Left lung (tissue), 10 donors: ENCODE results near the gene OLFML2B. TPM values are rescaled to one million over a fixed set of nuclear protein-coding genes. Genes with fewer than 3 reads are reported as not detected.

ENCODE experiments used
- ATAC-seq: fragments of 200-7000 bp; cut with Tn5 transposase; one replicate; pipeline ENCODE4 v1.9.1; 2020; ENCODE audit warnings: moderate library complexity
- DNase-seq, 4 donors: peaks; one replicate each; pipeline ENCODE4 v3.0.0-alpha.2; 2013 to 2020
- H3K27ac ChIP-seq, 2 donors: fragments of 200-600 bp; sonication (generic) in 1 of 2; one replicate each; pipeline versions ENCODE4 v1.5.0 to v1.8.0; 2020 to 2021
- H3K27me3 ChIP-seq, 2 donors: fragments of 200-600 bp; sonication (generic) in 1 of 2; one replicate each; pipeline versions ENCODE4 v1.5.0 to v1.8.0; 2020 to 2021
- H3K36me3 ChIP-seq, 2 donors: fragments of 200-600 bp; sonication (generic) in 1 of 2; one replicate each; pipeline versions ENCODE4 v1.5.0 to v1.8.0; 2020 to 2021
- H3K4me1 ChIP-seq, 2 donors: fragments of 200-600 bp; one replicate each; pipeline ENCODE4 v1.8.0; 2021
- H3K4me3 ChIP-seq, 2 donors: fragments of 200-600 bp; sonication (generic) in 1 of 2; one replicate each; pipeline versions ENCODE4 v1.5.0 to v1.8.0; 2020 to 2021; ENCODE audit warnings: mild to moderate bottlenecking in 1 of 2
- H3K9me3 ChIP-seq, 2 donors: fragments of 200-600 bp; sonication (generic) in 1 of 2; one replicate each; pipeline versions ENCODE4 v1.5.0 to v1.8.0; 2020 to 2021
- intact Hi-C, 2 donors: fragments of 100-400 bp; cut with DNase I; formaldehyde crosslinking; loops; one replicate each; pipeline versions ENCODE4 v1.11.2 to v1.14.2; 2022
- polyA plus RNA-seq, 6 donors: library from polyadenylated mRNA; unstranded; fragments of 120-200 nt; gene quantifications; one replicate each; pipeline ENCODE4 v1.2.1, GENCODE V29; 2013; ENCODE audit not compliant: insufficient read length in 6 of 6
- total RNA-seq, 2 donors: library from RNA; stranded (reverse); fragmentation: NEBNext Ultra II Directional; extraction: Animal tissue kit (Norgen Biotek cat#: 25700); gene quantifications; one replicate each; pipeline ENCODE4 v1.2.1, GENCODE V29; 2021
- TF ChIP-seq, protein P1 (sequence below), 2 donors: fragments of 200-600 bp; sonication (generic) in 1 of 2; IDR thresholded peaks; one replicate each; pipeline versions ENCODE4 v1.5.0 to v1.8.0; 2021; ENCODE audit warnings: antibody characterized with exemption in 2 of 2
- donor health status: DM: no; HTN: yes; CAD: no.
- donor health status: DM: no; HTN: no; CAD: no.

The OLFML2B gene
- total and polyA plus RNA-seq, 8 donors, result 12.7 to 46.8 (median 15.2) TPM

GRCh38 chr1:161943737-161944136 lies 79.9 kb downstream of the OLFML2B start:
- intact Hi-C loops, result no loop called here
- peaks cover 0 to 38% of the 10 kb centered on the region in 2 donors for H3K36me3 ChIP-seq
- no peaks in the 10 kb centered on the region for H3K27me3 ChIP-seq
- H3K27ac ChIP-seq, result no peak overlapping the region
- ATAC-seq (no peak), DNase-seq (no peak)
- H3K9me3 ChIP-seq, result no peaks in the 10 kb centered on the region
- H3K4me1 ChIP-seq, result no peaks in the 10 kb centered on the region
- TF ChIP-seq, protein P1, sequence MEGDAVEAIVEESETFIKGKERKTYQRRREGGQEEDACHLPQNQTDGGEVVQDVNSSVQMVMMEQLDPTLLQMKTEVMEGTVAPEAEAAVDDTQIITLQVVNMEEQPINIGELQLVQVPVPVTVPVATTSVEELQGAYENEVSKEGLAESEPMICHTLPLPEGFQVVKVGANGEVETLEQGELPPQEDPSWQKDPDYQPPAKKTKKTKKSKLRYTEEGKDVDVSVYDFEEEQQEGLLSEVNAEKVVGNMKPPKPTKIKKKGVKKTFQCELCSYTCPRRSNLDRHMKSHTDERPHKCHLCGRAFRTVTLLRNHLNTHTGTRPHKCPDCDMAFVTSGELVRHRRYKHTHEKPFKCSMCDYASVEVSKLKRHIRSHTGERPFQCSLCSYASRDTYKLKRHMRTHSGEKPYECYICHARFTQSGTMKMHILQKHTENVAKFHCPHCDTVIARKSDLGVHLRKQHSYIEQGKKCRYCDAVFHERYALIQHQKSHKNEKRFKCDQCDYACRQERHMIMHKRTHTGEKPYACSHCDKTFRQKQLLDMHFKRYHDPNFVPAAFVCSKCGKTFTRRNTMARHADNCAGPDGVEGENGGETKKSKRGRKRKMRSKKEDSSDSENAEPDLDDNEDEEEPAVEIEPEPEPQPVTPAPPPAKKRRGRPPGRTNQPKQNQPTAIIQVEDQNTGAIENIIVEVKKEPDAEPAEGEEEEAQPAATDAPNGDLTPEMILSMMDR (IDR thresholded peaks at IDR 0.05), result no peak
- H3K4me3 ChIP-seq, result no peak overlapping the region

- Histone ChIP-seq H3K36me3 (peaks cover 0 to 38% of the 10 kb centered on the region in 2 donors), H3K27ac (no peak overlapping the region), H3K4me1 (no peaks in the 10 kb centered on the region), H3K4me3 (no peak overlapping the region), H3K27me3 (no peaks in the 10 kb centered on the region), H3K9me3 (no peaks in the 10 kb centered on the region)
- intact Hi-C loops, result no loop called here
- no peak for ATAC-seq
- TF ChIP-seq, protein P1 (IDR thresholded peaks at IDR 0.05), result no peak
- no peak for DNase-seq
Measured at GRCh38 chr1:161941726-161942436, 81.8 kb downstream of the OLFML2B start.

DNA sequence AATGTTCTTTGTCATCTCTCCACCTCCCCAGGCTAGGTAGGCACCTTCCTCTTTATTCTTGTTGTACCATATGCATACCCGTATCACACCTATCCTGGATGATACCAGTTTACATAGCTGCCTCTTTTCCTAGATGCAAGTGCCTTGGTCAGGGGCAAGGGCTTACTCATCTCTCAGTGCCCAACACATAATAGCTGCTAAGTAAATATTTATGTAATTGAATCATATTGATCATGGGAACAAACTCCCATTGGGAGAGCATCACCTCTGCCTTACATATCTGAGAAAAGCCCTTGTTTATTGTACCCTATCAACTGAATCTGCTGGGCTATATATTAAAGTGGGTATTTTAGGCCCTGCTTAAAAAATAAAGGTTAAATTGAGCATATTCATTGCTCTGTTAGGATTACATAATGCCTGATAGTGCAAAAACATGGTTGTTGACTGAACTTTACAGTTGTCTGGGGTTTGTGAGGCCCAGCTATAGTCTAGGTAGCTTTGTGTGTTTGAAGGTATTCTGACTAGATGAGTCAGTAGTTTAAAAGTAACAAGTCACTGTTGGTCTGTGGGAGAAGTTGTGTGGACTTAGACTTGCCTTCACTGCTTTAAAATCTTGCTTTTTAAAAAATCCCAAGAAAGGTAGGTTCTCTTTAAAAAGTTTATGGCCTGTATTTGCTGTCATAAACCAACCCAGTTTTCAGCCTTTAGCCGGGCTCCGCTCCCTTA lies 82.6 kb downstream of the OLFML2B start:
- intact Hi-C loops, result no loop called here
- Histone ChIP-seq H3K27me3 (no peaks in the 10 kb centered on the region), H3K27ac (no peak overlapping the region), H3K9me3 (no peaks in the 10 kb centered on the region), H3K36me3 (peaks cover 0 to 43% of the 10 kb centered on the region in 2 donors), H3K4me3 (no peak overlapping the region), H3K4me1 (no peaks in the 10 kb centered on the region)
- ATAC-seq (no peak), DNase-seq (no peak)
- TF ChIP-seq, protein P1 (IDR thresholded peaks at IDR 0.05), result no peak

- intact Hi-C loops, result no loop called here
- H3K36me3 ChIP-seq, result peaks cover 0 to 6% of the 10 kb centered on the region in 2 donors
- ATAC-seq, result no peak
- no peaks in the 10 kb centered on the region for H3K4me1 ChIP-seq
- no peak overlapping the region for H3K4me3 ChIP-seq
- H3K27me3 ChIP-seq, result no peaks in the 10 kb centered on the region
- H3K9me3 ChIP-seq, result no peaks in the 10 kb centered on the region
- H3K27ac ChIP-seq, result no peak overlapping the region
- TF ChIP-seq, protein P1 (IDR thresholded peaks at IDR 0.05), result no peak
- no peak for DNase-seq
Measured at GRCh38 chr1:161936786-161937185, 86.9 kb downstream of the OLFML2B start.

DNA sequence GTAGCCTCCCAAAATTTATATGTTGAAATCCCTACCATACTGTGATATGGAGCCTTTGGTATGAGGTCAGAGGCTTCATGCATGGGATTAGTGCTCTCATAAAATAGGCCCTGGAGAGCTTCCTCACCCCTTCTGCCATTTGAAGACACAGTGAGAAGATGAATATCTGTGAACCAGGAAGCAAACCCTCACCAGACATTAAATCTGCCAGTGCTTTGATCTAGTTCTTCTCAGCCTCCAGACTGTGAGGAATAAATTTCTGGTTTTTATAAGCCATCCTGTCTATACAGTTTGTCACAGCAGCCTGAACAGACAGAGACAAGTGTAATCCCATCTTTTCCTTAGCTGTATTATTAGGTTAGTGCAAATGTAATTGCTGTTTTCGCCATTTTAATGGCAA lies 88.4 kb downstream of the OLFML2B start:
- Histone ChIP-seq H3K4me1 (no peaks in the 10 kb centered on the region), H3K9me3 (no peaks in the 10 kb centered on the region), H3K36me3 (peaks cover 0 to 6% of the 10 kb centered on the region in 2 donors), H3K27ac (no peak overlapping the region), H3K27me3 (no peaks in the 10 kb centered on the region), H3K4me3 (no peak overlapping the region)
- TF ChIP-seq, protein P1 (IDR thresholded peaks at IDR 0.05), result no peak
- ATAC-seq, result no peak
- DNase-seq, result no peak
- intact Hi-C loops, result no loop called here
